ENCODE measurements around the gene ZSCAN20. TPM values are rescaled to one million over a fixed set of nuclear protein-coding genes. Genes with fewer than 3 reads are reported as not detected.

The ZSCAN20 gene
- polyA plus RNA-seq, 1 donor (not counting 4 experiments of a cell fraction or from before 2014, with no cell fraction given), result 3.1 TPM

GRCh38 chr1:33515607-33516006 is 43.2 kb downstream of the ZSCAN20 start:
- Histone ChIP-seq H3K27ac (ENCODE audit: control insufficient read depth, insufficient read depth, low read length) (no peak overlapping the region), H3K9me1 (ENCODE audit: control insufficient read depth, extremely low read depth, insufficient read depth, low read length) (no peaks in the 10 kb centered on the region), H3K4me1 (ENCODE audit: control insufficient read depth, extremely low read depth, insufficient read depth, low read length) (no peaks in the 10 kb centered on the region), H2AFZ (ENCODE audit: control insufficient read depth, low read length) (no peak overlapping the region), H3K27me3 (ENCODE audit: control insufficient read depth, extremely low read depth, insufficient read depth, low read length) (no peaks in the 10 kb centered on the region), H3K9ac (ENCODE audit: control insufficient read depth, extremely low read depth, insufficient read depth, low read length) (no peak overlapping the region), H3K4me3 (ENCODE audit: control insufficient read depth in 2 of 3, extremely low read depth in 1 of 3, insufficient read depth in 2 of 3, low read depth in 1 of 3, low read length in 3 of 3) (no peak overlapping the region), H3K36me3 (ENCODE audit: control insufficient read depth in 2 of 2, extremely low read depth in 1 of 2, insufficient read depth in 2 of 2, low read length in 2 of 2) (no peaks in the 10 kb centered on the region), H3K9me3 (ENCODE audit: control insufficient read depth, low read depth, low read length) (no peaks in the 10 kb centered on the region), H3K79me2 (ENCODE audit: control insufficient read depth, insufficient read depth, low read length) (no peaks in the 10 kb centered on the region), H3K4me2 (ENCODE audit: control insufficient read depth, extremely low read depth, insufficient read depth, low read depth, low read length) (no peak overlapping the region), H4K20me1 (ENCODE audit: control insufficient read depth, extremely low read depth, insufficient read depth, low read length) (no peaks in the 10 kb centered on the region)
- DNase-seq (ENCODE audit: low read depth, low spot score) (no peak), FAIRE-seq (no peak)
- dilution Hi-C loops (cut with MboI; ENCODE audit: extremely low pct_ligation_motif_present, low sequenced_read_pairs), result no loop called here
- TF ChIP-seq, protein P1, sequence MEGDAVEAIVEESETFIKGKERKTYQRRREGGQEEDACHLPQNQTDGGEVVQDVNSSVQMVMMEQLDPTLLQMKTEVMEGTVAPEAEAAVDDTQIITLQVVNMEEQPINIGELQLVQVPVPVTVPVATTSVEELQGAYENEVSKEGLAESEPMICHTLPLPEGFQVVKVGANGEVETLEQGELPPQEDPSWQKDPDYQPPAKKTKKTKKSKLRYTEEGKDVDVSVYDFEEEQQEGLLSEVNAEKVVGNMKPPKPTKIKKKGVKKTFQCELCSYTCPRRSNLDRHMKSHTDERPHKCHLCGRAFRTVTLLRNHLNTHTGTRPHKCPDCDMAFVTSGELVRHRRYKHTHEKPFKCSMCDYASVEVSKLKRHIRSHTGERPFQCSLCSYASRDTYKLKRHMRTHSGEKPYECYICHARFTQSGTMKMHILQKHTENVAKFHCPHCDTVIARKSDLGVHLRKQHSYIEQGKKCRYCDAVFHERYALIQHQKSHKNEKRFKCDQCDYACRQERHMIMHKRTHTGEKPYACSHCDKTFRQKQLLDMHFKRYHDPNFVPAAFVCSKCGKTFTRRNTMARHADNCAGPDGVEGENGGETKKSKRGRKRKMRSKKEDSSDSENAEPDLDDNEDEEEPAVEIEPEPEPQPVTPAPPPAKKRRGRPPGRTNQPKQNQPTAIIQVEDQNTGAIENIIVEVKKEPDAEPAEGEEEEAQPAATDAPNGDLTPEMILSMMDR (optimal IDR thresholded peaks at IDR 0.05 in 1 of 3, IDR thresholded peaks at IDR 0.05 in 1 of 3, conservative IDR thresholded peaks at IDR 0.05 in 1 of 3; ENCODE audit: extremely low read depth in 1 of 3, insufficient read depth in 2 of 3, low read length in 3 of 3), result no peak
- TF ChIP-seq EZH2 (IDR thresholded peaks at IDR 0.05; ENCODE audit: low read length), result no peak

DNA sequence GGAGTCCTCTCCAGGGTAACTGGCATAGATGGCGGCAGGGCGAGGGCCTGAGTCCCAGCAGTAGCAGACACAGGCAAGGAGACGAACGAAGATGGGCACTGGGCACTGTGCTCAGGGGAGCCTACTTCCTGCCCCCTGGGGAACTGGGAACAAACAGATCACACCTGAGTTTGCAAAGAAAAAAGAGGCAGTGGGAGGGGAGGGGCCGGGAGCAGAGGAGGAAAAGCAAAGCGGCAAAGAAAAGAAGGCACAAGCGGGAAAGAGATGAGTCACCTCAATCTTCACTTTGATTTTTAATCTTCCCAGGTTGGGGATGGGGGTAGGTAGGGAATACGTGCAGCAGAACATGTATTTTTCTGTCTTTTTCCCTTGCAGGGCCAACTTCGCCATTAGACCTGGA is 44.0 kb downstream of the ZSCAN20 start:
- Histone ChIP-seq H3K9ac (ENCODE audit: control insufficient read depth, extremely low read depth, insufficient read depth, low read length) (no peak overlapping the region), H3K27ac (ENCODE audit: control insufficient read depth, insufficient read depth, low read length) (no peak overlapping the region), H3K36me3 (ENCODE audit: control insufficient read depth in 2 of 2, extremely low read depth in 1 of 2, insufficient read depth in 2 of 2, low read length in 2 of 2) (no peaks in the 10 kb centered on the region), H3K4me2 (ENCODE audit: control insufficient read depth, extremely low read depth, insufficient read depth, low read depth, low read length) (no peak overlapping the region), H3K27me3 (ENCODE audit: control insufficient read depth, extremely low read depth, insufficient read depth, low read length) (no peaks in the 10 kb centered on the region), H3K9me1 (ENCODE audit: control insufficient read depth, extremely low read depth, insufficient read depth, low read length) (no peaks in the 10 kb centered on the region), H4K20me1 (ENCODE audit: control insufficient read depth, extremely low read depth, insufficient read depth, low read length) (no peaks in the 10 kb centered on the region), H3K9me3 (ENCODE audit: control insufficient read depth, low read depth, low read length) (no peaks in the 10 kb centered on the region), H3K4me3 (ENCODE audit: control insufficient read depth in 2 of 3, extremely low read depth in 1 of 3, insufficient read depth in 2 of 3, low read depth in 1 of 3, low read length in 3 of 3) (no peak overlapping the region), H3K4me1 (ENCODE audit: control insufficient read depth, extremely low read depth, insufficient read depth, low read length) (no peaks in the 10 kb centered on the region), H2AFZ (ENCODE audit: control insufficient read depth, low read length) (no peak overlapping the region), H3K79me2 (ENCODE audit: control insufficient read depth, insufficient read depth, low read length) (no peaks in the 10 kb centered on the region)
- dilution Hi-C loops (cut with MboI; ENCODE audit: extremely low pct_ligation_motif_present, low sequenced_read_pairs), result no loop called here
- TF ChIP-seq, protein P1 (optimal IDR thresholded peaks at IDR 0.05 in 1 of 3, IDR thresholded peaks at IDR 0.05 in 1 of 3, conservative IDR thresholded peaks at IDR 0.05 in 1 of 3; ENCODE audit: extremely low read depth in 1 of 3, insufficient read depth in 2 of 3, low read length in 3 of 3), result no peak
- no peak for TF ChIP-seq EZH2 (IDR thresholded peaks at IDR 0.05; ENCODE audit: low read length)
- DNase-seq (ENCODE audit: low read depth, low spot score) (no peak), FAIRE-seq (no peak)

Data from keratinocyte (primary cell).